ENCODE data around the gene MEG3. TPM values are rescaled to one million over a fixed set of nuclear protein-coding genes. Genes with fewer than 3 reads are reported as not detected.

The MEG3 gene
- polyA plus RNA-seq, 1 donor from 2014 or later, result not detected

GRCh38 chr14:100779691-100780080, 46.2 kb upstream of the MEG3 start:
- Histone ChIP-seq H3K9me2 (ENCODE audit: insufficient read depth, low read length) (no peaks in the 10 kb centered on the region), H4K20me1 (ENCODE audit: insufficient read depth) (no peaks in the 10 kb centered on the region), H3K4me3 (ENCODE audit: low read length) (no peak overlapping the region), H3K27ac (ENCODE audit: low read length) (no peak overlapping the region), H3K79me2 (replicated peaks; ENCODE audit: insufficient read depth, low read length) (no peaks in the 10 kb centered on the region), H3K9ac (ENCODE audit: low read length) (no peak overlapping the region), H3K4me2 (ENCODE audit: low read length) (no peak overlapping the region), H3K9me3 (ENCODE audit: low read length) (no peaks in the 10 kb centered on the region), H2AFZ (ENCODE audit: low read depth, low read length) (no peak overlapping the region), H3K27me3 (ENCODE audit: insufficient read depth, low read depth, low read length) (no peaks in the 10 kb centered on the region), H3K36me3 (ENCODE audit: insufficient read depth, low read length) (no peaks in the 10 kb centered on the region), H3F3A (ENCODE audit: insufficient read depth, low read length, poor library complexity, severe bottlenecking) (no peaks in the 10 kb centered on the region)
- TF ChIP-seq CTCF (IDR thresholded peaks at IDR 0.05; ENCODE audit: poor library complexity, severe bottlenecking) (no peak), RAD21 (conservative IDR thresholded peaks at IDR 0.05) (no peak), SMC3 (conservative IDR thresholded peaks at IDR 0.05; ENCODE audit: poor library complexity) (no peak), TAF1 (IDR thresholded peaks at IDR 0.05; ENCODE audit: low read depth) (no peak), POLR2AphosphoS5 (IDR thresholded peaks at IDR 0.05) (no peak), EZH2 (IDR thresholded peaks at IDR 0.05; ENCODE audit: borderline replicate concordance, insufficient read depth, low read length, poor library complexity, severe bottlenecking) (no peak)

GRCh38 chr14:100780246-100780645, 45.7 kb upstream of the MEG3 start:
- no peaks in the 10 kb centered on the region for H3F3A ChIP-seq (ENCODE audit: insufficient read depth, low read length, poor library complexity, severe bottlenecking)
- H3K9ac ChIP-seq (ENCODE audit: low read length), result no peak overlapping the region
- H3K36me3 ChIP-seq (ENCODE audit: insufficient read depth, low read length), result no peaks in the 10 kb centered on the region
- no peaks in the 10 kb centered on the region for H3K9me3 ChIP-seq (ENCODE audit: low read length)
- H3K4me3 ChIP-seq (ENCODE audit: low read length), result no peak overlapping the region
- H3K4me2 ChIP-seq (ENCODE audit: low read length), result no peak overlapping the region
- H3K27me3 ChIP-seq (ENCODE audit: insufficient read depth, low read depth, low read length), result no peaks in the 10 kb centered on the region
- TF ChIP-seq CTCF (IDR thresholded peaks at IDR 0.05; ENCODE audit: poor library complexity, severe bottlenecking) (no peak), EZH2 (IDR thresholded peaks at IDR 0.05; ENCODE audit: borderline replicate concordance, insufficient read depth, low read length, poor library complexity, severe bottlenecking) (no peak), POLR2AphosphoS5 (IDR thresholded peaks at IDR 0.05) (no peak), EP300 (conservative IDR thresholded peaks at IDR 0.05; ENCODE audit: poor library complexity, severe bottlenecking) (no peak), RAD21 (conservative IDR thresholded peaks at IDR 0.05) (no peak), MXI1 (conservative IDR thresholded peaks at IDR 0.05; ENCODE audit: poor library complexity, severe bottlenecking) (no peak)
- H2AFZ ChIP-seq (ENCODE audit: low read depth, low read length), result no peak overlapping the region
- no peaks in the 10 kb centered on the region for H3K9me2 ChIP-seq (ENCODE audit: insufficient read depth, low read length)
- H3K27ac ChIP-seq (ENCODE audit: low read length), result no peak overlapping the region
- H4K20me1 ChIP-seq (ENCODE audit: insufficient read depth), result no peaks in the 10 kb centered on the region
- no peaks in the 10 kb centered on the region for H3K79me2 ChIP-seq (replicated peaks; ENCODE audit: insufficient read depth, low read length)

GRCh38 chr14:100780646-100781355, 45.1 kb upstream of the MEG3 start:
- Histone ChIP-seq H4K20me1 (ENCODE audit: insufficient read depth) (no peaks in the 10 kb centered on the region), H3K9me2 (ENCODE audit: insufficient read depth, low read length) (no peaks in the 10 kb centered on the region), H3K79me2 (replicated peaks; ENCODE audit: insufficient read depth, low read length) (no peaks in the 10 kb centered on the region), H3F3A (ENCODE audit: insufficient read depth, low read length, poor library complexity, severe bottlenecking) (no peaks in the 10 kb centered on the region), H3K9ac (ENCODE audit: low read length) (no peak overlapping the region), H3K27me3 (ENCODE audit: insufficient read depth, low read depth, low read length) (no peaks in the 10 kb centered on the region), H3K9me3 (ENCODE audit: low read length) (no peaks in the 10 kb centered on the region), H3K36me3 (ENCODE audit: insufficient read depth, low read length) (no peaks in the 10 kb centered on the region), H3K4me3 (ENCODE audit: low read length) (no peak overlapping the region), H2AFZ (ENCODE audit: low read depth, low read length) (no peak overlapping the region), H3K27ac (ENCODE audit: low read length) (no peak overlapping the region), H3K4me2 (ENCODE audit: low read length) (no peak overlapping the region)
- TF ChIP-seq REST (IDR thresholded peaks at IDR 0.05; ENCODE audit: borderline replicate concordance), result no peak
- no peak for TF ChIP-seq MXI1 (conservative IDR thresholded peaks at IDR 0.05; ENCODE audit: poor library complexity, severe bottlenecking)
- no peak for TF ChIP-seq SMC3 (conservative IDR thresholded peaks at IDR 0.05; ENCODE audit: poor library complexity)
- TF ChIP-seq CTCF (IDR thresholded peaks at IDR 0.05; ENCODE audit: poor library complexity, severe bottlenecking), result no peak
- TF ChIP-seq TAF1 (IDR thresholded peaks at IDR 0.05; ENCODE audit: low read depth), result no peak
- TF ChIP-seq EP300 (conservative IDR thresholded peaks at IDR 0.05; ENCODE audit: poor library complexity, severe bottlenecking), result no peak
- no peak for TF ChIP-seq EZH2 (IDR thresholded peaks at IDR 0.05; ENCODE audit: borderline replicate concordance, insufficient read depth, low read length, poor library complexity, severe bottlenecking)
- TF ChIP-seq RAD21 (conservative IDR thresholded peaks at IDR 0.05), result no peak

Data from neural cell (in vitro differentiated cells).